HG02588 (cell line): ENCODE results near the gene GHRL.
"Not testable (repeated sequence)": the region's sequence is repeated elsewhere in the genome, so short reads cannot be mapped to it uniquely, and the experiment has no call there.

Experiments
- ATAC-seq: cut with Tn5 transposase; IDR thresholded peaks from one replicate; pipeline ENCODE4 v1.9.1; 2021; ENCODE audit warnings: mild to moderate bottlenecking, moderate library complexity; ENCODE audit not compliant: unreplicated experiment

Gene GHRL

DNA sequence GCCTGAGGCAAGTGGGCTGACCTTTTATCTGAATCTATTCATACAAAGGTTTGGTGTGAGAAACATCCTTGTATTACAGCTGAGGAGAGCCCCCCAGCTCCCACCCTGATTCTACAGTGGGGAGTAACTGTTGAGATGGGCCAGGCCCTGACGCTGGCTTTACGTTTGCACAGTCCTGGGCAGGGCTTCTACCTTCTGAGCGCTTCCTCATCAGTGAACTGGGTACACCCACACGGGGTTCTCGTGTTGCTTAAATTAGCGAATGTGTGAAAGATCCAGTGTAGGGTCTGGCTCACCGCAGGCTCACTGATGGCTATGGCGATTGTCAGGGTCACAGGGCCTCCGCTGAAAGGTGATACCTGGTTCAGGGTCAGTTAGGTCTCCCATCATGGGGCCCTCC lies 7.3 kb upstream of the GHRL start:
- ATAC-seq = no peak

DNA sequence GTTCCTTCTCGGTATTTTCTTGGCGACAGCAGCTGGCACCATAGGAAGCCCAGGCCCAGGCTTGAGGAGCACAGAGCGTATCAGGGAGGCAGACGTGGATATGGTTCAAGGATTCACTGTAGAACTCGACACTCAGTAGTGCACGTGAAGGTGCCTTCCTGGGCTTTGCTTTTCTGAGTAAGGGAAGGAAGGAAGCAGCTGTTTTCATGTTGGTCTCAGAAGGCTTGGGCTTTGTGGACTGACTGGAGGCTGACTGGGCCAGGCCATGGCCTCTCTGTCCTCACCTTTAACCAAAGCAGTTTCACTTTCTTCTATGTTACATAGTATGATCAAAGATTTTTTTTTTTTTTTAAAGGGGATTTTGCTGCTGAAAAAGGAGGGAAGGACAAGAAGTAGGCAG lies 6.9 kb upstream of the GHRL start:
- ATAC-seq = no peak

GRCh38 chr3:10299175-10299574 lies 6.4 kb upstream of the GHRL start:
- no peak for ATAC-seq

DNA sequence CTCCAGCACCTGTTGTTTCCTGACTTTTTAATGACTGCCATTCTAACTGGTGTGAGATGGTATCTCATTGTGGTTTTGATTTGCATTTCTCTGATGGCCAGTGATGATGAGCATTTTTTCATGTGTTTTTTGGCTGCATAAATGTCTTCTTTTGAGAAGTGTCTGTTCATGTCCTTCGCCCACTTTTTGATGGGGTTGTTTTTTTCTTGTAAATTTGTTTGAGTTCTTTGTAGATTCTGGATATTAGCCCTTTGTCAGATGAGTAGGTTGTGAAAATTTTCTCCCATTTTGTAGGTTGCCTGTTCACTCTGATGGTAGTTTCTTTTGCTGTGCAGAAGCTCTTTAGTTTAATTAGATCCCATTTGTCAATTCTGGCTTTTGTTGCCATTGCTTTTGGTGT lies 5.3 kb upstream of the GHRL start:
- ATAC-seq = not testable (repeated sequence)

- ATAC-seq = no peak
Measured at GRCh38 chr3:10294030-10294586, 1.4 kb upstream of the GHRL start.

GRCh38 chr3:10291641-10292040 lies 1.1 kb downstream of the GHRL start:
- ATAC-seq = no peak

DNA sequence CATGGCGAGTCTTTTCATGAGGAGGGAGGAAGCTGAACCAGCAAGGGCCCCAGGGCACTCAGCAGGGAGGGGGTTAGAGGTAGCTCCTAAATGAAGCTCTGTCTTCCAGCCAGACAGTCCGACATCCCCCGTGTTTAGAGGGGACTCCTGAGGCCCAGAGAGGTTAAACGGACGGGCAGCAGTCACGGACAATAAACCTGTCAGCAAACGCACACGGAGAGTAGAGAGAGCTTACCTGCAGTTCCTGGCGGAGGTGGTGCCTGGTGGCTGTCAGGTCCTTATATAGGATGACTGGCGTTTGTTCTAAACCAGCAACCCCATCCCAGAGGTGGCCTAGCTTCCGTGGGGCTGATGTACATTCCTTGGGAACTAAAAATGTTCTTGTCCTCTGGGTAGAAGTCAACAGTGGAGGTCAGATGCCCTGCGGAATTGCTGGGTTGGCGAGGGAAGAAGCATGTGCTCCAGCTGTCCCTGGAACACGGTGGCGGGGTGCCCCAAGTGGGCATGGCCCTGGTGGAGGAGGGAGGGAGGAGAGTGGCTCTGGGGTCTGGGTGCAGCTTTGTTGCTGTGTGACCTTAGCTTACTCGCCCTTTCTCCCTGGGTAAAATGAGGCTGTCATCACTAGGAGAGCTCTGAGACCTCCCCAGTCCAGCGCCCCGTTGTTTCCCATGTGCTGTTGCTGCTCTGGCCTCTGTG lies 2.1 kb downstream of the GHRL start:
- no peak for ATAC-seq

DNA sequence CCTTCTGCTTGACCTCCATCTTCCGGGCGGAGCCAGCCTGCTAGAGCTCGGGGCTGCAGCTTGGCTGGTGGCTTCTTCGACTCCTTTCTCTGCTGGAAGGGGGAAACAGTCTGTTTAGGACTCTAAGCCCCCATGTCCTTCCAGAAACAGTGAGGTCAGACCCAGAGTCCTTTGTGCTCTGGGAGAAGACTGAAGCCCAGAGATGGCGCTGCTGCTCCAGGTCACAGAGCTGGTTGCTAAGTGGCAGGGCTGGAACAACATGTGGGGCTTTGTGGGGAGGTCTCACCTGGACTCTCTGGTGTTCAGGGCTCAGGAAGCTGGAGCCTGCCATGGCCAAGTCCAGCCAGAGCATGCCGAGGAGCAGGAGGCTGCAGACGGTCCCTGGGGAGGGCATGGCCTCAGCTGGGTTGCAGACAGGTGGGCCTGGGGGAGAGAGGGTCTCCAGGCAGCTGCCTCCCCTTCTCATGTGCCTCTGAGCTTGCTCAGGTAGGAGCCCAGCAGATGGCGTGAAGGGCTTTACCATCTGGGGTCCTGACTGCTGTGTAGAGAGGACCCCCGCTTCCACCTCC lies 2.9 kb downstream of the GHRL start:
- no peak for ATAC-seq

DNA sequence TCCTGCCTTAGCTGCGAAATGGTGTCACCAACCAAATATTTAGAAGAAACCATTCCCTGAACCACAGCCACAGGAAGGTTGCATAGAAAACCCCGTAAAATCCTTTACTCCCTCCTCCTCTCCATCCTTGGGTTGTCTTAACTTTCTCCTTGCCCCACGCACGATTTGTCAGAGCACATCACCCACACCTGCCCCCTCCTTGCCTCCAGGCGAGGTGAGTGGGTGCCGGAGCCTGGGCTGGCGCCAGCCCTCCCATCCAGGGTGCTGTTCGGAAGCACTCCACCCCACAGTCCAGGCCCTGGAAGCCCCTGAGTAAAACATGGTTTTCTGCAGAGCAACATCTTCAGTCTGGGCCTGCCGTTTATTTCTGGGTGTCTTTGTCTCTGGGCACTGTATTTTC lies 3.7 kb downstream of the GHRL start:
- no peak for ATAC-seq

GRCh38 chr3:10288575-10288960 lies 4.2 kb downstream of the GHRL start:
- ATAC-seq = no peak

- ATAC-seq = no peak
Measured at GRCh38 chr3:10287936-10288574, 4.7 kb downstream of the GHRL start.

DNA sequence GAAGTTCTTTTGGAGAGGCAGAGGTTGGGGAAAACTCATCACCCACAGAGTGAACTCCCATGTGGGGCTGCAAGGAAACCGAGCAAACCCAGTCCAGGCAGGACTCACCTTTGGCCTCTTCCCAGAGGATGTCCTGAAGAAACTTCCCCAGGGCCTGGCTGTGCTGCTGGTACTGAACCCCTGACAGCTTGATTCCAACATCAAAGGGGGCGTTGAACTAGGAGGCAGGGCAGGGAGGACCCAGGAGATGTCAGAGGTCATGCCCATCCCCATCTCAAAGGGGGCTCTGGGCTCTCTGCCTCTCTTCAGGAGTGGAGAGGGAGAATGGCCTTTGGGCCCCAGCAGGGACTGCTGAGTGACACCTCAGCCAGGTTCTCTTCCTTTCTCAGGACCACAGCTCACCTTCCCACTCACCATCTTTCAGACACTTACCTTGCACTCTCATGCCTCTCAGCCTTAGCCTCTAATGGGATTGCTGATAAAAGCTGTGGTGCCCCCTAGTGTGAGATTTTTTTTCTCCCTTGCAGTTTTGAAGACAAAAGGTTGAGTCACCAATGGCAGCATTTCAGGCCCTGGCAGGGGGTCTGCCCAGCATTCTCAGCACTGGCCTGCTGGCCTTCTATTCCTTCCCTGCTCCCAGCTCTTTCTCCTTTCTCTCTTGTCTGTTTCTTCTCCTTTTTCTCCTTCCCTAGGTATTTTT lies 6.0 kb downstream of the GHRL start:
- ATAC-seq = no peak

- ATAC-seq = no peak
Measured at GRCh38 chr3:10286133-10286524, 6.6 kb downstream of the GHRL start.

DNA sequence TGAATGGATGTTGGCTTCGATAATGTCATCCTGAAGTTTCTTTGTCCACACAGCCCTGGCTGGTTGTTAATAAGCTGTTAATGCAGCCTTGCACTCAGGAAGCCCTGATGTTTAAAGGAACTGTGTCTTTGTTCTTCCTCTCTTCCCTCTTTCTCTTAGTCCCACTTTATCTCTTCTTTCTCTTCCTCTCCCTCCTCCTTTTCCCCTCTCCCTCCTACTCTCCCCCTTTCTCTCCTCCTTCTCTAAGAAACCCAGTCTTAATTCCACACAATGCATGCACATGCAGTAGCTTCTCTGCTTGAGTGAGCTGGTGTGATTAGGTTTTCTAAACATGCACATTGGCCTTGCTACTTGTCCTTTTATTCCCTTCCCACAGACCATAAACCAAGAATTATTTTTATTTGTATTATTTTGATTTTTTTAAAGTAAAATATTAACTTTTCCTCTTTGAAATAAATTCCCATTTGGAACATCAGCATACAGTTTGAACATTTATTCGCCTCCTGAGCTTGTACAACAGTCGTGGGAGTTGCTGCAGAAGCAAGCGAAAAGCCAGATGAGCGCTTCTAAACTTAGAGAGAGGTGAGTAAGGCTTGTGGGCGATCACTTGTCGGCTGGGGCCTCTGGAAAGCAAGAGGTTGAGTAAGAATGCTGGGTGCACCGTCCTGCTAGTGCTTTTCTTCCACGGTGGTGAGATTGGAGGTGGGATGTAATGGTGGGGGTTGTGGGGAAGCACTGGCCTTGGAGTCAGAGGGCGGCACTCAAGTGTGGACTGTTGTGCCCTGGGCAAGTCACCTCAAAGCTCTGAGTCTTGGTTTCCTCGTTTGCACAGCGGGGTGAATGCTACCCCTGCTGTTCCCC lies 7.2 kb downstream of the GHRL start:
- no peak for ATAC-seq

DNA sequence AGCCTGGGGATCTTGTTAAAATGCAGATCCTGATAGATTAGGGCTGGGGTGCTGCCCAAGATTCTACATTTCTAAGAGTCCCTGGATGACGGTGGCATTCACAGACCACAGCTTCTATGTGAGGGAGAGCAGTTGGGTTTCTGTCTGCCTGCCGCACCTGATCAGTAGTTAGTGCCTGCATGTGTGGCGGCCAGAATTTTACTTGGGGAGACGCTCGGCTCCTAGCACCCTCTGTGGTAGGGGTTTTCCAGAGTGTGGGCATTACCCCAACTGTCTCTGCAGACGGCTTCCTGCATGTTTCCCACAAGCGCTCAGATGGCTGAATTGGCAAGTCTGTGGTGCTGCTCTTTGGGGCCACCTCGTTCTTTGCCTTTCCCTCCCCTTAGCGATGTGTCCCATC lies 8.3 kb downstream of the GHRL start:
- ATAC-seq = no peak

GRCh38 chr3:10283638-10284037 lies 9.1 kb downstream of the GHRL start:
- ATAC-seq = no peak

DNA sequence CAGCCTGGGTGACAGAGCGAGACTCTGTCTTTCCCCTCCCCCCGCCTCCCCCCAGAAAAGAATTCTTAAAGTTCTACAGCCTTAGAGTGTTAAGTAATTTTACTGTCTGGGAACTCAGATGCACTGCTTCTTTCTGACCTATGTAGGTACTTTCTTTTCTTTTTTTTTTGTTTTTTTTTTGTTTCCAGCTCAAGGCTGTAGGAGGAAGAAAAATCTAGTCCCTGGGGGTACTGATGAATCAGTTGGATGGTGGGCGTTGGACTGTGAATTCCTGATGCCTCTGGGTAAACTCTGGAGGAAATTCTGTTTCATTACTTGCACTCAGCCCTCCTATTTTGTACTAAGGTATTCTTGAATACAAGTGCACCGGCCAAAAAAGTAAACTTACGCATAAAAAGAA lies 10.8 kb downstream of the GHRL start:
- no peak for ATAC-seq

- ATAC-seq = no peak
Measured at GRCh38 chr3:10280571-10280970, 12.2 kb downstream of the GHRL start.

DNA sequence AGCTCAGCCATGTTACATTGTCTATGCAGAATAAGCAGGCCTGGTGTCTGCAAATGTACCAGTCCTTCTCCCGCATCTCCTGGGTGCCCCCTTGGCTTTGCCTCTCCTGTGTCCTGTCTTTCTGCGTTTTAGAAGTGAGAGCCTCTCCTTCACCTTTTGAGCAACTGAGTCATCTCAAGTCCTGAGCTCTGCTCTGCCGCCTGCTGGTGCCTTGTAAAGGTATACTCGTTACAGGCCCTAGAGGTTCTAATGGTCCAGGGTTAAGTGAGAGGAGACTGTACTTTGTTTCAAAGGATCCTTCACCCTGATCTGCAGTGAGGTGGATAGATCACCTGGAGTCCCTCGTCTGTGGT lies 12.6 kb downstream of the GHRL start:
- ATAC-seq = no peak

DNA sequence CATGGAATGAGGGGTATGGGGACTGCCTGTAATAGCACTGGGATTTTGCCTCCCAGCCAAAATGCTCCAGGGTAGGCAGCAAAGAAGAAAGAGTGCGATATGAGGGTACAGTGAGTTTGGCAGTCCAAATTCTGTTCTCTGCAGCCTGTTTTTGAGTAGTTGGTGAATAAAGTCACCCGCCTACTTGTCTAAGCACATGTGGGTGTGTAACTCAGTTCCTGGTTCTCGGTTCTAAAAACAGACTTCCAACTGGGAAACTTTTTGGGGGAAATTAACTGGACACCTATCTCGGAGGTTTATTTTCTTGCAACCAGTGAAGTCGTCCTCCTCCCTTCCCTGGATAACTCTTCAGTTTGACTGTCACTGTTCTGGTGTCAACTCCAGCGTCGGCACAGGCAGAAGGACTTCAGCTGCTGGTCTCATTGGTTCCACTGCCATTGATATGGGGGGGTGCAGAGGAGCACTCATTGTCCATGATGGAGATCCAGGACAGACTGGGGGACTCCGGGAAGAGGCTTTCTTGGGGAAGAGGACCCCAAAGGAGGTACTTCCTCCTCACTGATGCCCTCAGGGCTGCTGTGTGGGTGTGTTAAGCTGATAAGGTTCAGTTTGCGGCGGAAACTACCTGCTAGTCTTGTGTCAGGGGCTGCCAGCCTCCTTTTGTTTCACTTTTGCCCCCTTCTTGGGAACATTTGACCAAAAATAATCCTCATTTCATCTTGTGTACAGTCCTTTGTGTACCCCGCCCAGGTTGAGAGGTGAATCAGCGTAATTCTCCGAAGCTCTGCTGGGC lies 13.2 kb downstream of the GHRL start:
- ATAC-seq = no peak
